Tibial artery (tissue), 4 donors: ENCODE data around the gene GGCX.
A peak's percentile ranks its signal among the peaks of the same experiment; 100 is the strongest.

Experiments used
- DNase-seq, 2 donors: peaks; one replicate each; pipeline ENCODE4 v3.0.0-alpha.2; 2019
- H3K27ac ChIP-seq, 2 donors: fragments of 200-600 bp; sonication (generic) in 1 of 2; 1 replicate in 1 of 2; 2 replicates in 1 of 2; pipeline ENCODE4 v1.5.1; 2018 to 2019; ENCODE audit warnings: mild to moderate bottlenecking in 1 of 2
- H3K27me3 ChIP-seq, 2 donors: fragments of 200-600 bp; sonication (generic) in 1 of 2; one replicate each; pipeline versions ENCODE4 v1.5.1 to v1.6.0; 2016 to 2019
- H3K36me3 ChIP-seq, 3 donors: fragments of 200-600 bp; sonication (generic) in 2 of 3; one replicate each; pipeline ENCODE4 v1.5.1; 2016 to 2019; ENCODE audit warnings: mild to moderate bottlenecking in 2 of 3
- H3K4me1 ChIP-seq, 4 donors: fragments of 200-600 bp; sonication (generic) in 2 of 4; 1 replicate in 3 of 4; 2 replicates in 1 of 4; pipeline ENCODE4 v1.5.1; 2016 to 2019
- H3K4me3 ChIP-seq, 2 donors: fragments of 200-600 bp; sonication (generic) in 1 of 2; 1 replicate in 1 of 2; 2 replicates in 1 of 2; pipeline ENCODE4 v1.5.1; 2018 to 2019; ENCODE audit warnings: mild to moderate bottlenecking in 2 of 2
- H3K9me3 ChIP-seq, 3 donors: fragments of 200-600 bp; sonication (generic) in 1 of 3; one replicate each; pipeline ENCODE4 v1.5.1; 2016 to 2019
- CTCF ChIP-seq, 2 experiments: fragments of 200-600 bp in 1 of 2; fragments of 450-650 bp in 1 of 2; IDR thresholded peaks; one replicate each; pipeline ENCODE4 v1.5.1; 2017 to 2019; ENCODE audit warnings: antibody characterized with exemption in 2 of 2, mild to moderate bottlenecking in 1 of 2, moderate library complexity in 1 of 2
- intact Hi-C: fragments of 100-400 bp; cut with DNase I; formaldehyde crosslinking; loops from one replicate; pipeline ENCODE4 v1.15.0; 2023; ENCODE audit warnings: low total_unique reads

The GGCX gene

GRCh38 chr2:85523062-85523902, 38.0 kb downstream of the GGCX start:
- no peak for DNase-seq
- peak overlapping the region; percentile 61 to 76 for H3K27ac ChIP-seq
- peaks cover 0 to 21% (median 19%) of the 10 kb centered on the region in 4 donors for H3K4me1 ChIP-seq
- no peak for TF ChIP-seq CTCF (IDR thresholded peaks at IDR 0.05)
- no peaks in the 10 kb centered on the region for H3K9me3 ChIP-seq
- no peak overlapping the region for H3K4me3 ChIP-seq
- no peaks in the 10 kb centered on the region for H3K27me3 ChIP-seq
- intact Hi-C loops: no loop called here
- H3K36me3 ChIP-seq: no peaks in the 10 kb centered on the region

GRCh38 chr2:85522090-85522647, 39.1 kb downstream of the GGCX start:
- H3K27ac ChIP-seq: no peak overlapping the region
- no peak overlapping the region for H3K4me3 ChIP-seq
- intact Hi-C loops: no loop called here
- H3K27me3 ChIP-seq: no peaks in the 10 kb centered on the region
- H3K4me1 ChIP-seq: peaks cover 0 to 21% (median 19%) of the 10 kb centered on the region in 4 donors
- no peaks in the 10 kb centered on the region for H3K9me3 ChIP-seq
- DNase-seq: no peak
- no peaks in the 10 kb centered on the region for H3K36me3 ChIP-seq
- TF ChIP-seq CTCF (IDR thresholded peaks at IDR 0.05): no peak

GRCh38 chr2:85516653-85517389, 44.5 kb downstream of the GGCX start:
- Histone ChIP-seq H3K27ac (no peak overlapping the region), H3K27me3 (no peaks in the 10 kb centered on the region), H3K36me3 (no peaks in the 10 kb centered on the region), H3K4me3 (no peak overlapping the region), H3K9me3 (no peaks in the 10 kb centered on the region), H3K4me1 (peaks cover 0 to 3% (median 0%) of the 10 kb centered on the region in 4 donors)
- no peak for TF ChIP-seq CTCF (IDR thresholded peaks at IDR 0.05)
- intact Hi-C loops: no loop called here
- peak in 1 of 2 donors; percentile 9 for DNase-seq

GRCh38 chr2:85514323-85514722, 47.0 kb downstream of the GGCX start:
- Histone ChIP-seq H3K4me3 (no peak overlapping the region), H3K9me3 (no peaks in the 10 kb centered on the region), H3K4me1 (peaks cover 0 to 12% (median 7%) of the 10 kb centered on the region in 4 donors), H3K27me3 (no peaks in the 10 kb centered on the region), H3K27ac (no peak overlapping the region), H3K36me3 (no peaks in the 10 kb centered on the region)
- TF ChIP-seq CTCF (IDR thresholded peaks at IDR 0.05): no peak
- DNase-seq: no peak
- intact Hi-C loops: no loop called here

- H3K27me3 ChIP-seq: no peaks in the 10 kb centered on the region
- no peaks in the 10 kb centered on the region for H3K36me3 ChIP-seq
- intact Hi-C loops: no loop called here
- peak overlapping the region in 1 of 2 donors; percentile 10 for H3K27ac ChIP-seq
- H3K4me3 ChIP-seq: no peak overlapping the region
- peaks cover 0 to 24% (median 6%) of the 10 kb centered on the region in 4 donors for H3K4me1 ChIP-seq
- no peak for TF ChIP-seq CTCF (IDR thresholded peaks at IDR 0.05)
- H3K9me3 ChIP-seq: no peaks in the 10 kb centered on the region
- peak in 1 of 2 donors; percentile 50 for DNase-seq
Measured at GRCh38 chr2:85511008-85511811, 50.1 kb downstream of the GGCX start.
